Erythroblast (primary cell): ENCODE measurements around the gene SMARCAL1.

Experiments
- DNase-seq, 2 experiments: peaks; one replicate each; lab custom pipeline; 2025; lab: John Stamatoyannopoulos, UW
- GATA1 ChIP-seq: IDR thresholded peaks from 2 replicates; pipeline ENCODE4 v1.6.1; 2011; ENCODE audit warnings: low read depth, mild to moderate bottlenecking, control low read depth, low read length, moderate library complexity
- POLR2A ChIP-seq: IDR thresholded peaks from 2 replicates; pipeline ENCODE4 v1.6.1; 2011; ENCODE audit warnings: mild to moderate bottlenecking, low read length

SMARCAL1 gene

GRCh38 chr2:216519154-216519762, 107.0 kb downstream of the SMARCAL1 start:
- no peak for TF ChIP-seq POLR2A
- TF ChIP-seq GATA1 = no peak
- DNase-seq = peak; percentile 65 to 76

GRCh38 chr2:216520112-216520511, 107.8 kb downstream of the SMARCAL1 start:
- TF ChIP-seq GATA1 (no peak), POLR2A (no peak)
- DNase-seq = no peak

DNA sequence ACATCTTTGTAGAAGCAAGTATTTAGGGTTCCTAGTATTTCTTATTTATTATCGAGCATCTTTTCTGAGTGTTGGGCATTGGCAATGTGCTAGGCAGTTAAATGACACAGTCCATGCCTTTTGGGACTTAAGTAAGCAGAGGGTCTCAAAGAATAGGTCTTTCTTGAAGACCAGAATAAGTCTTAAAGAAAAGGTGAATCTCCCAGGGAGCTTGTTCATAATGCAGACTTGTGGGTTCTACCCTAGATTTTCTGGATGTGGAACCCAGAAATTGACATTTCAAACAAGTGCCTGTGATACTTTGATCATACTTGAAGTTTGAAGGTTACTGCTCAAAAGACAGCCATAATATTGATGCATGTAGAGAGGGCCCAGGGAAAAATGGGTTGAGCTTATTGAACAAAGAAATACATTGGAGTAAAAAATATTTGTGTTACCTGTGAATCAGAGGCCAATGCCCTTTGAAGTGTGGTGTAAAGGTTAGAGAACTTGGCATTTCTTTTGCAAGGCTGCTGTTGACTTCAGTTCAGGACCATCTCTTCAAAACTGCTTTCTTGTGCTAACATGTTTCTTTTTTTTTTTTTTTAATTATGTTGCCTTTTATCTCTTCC, 110.7 kb downstream of the SMARCAL1 start:
- TF ChIP-seq GATA1 (no peak), POLR2A (no peak)
- no peak for DNase-seq

- DNase-seq = no peak
- TF ChIP-seq POLR2A (no peak), GATA1 (no peak)
These were observed 113.7 kb downstream of the SMARCAL1 start for GRCh38 chr2:216525972-216526371.

GRCh38 chr2:216526939-216527338, 114.7 kb downstream of the SMARCAL1 start:
- no peak for DNase-seq
- TF ChIP-seq POLR2A (no peak), GATA1 (no peak)

DNA sequence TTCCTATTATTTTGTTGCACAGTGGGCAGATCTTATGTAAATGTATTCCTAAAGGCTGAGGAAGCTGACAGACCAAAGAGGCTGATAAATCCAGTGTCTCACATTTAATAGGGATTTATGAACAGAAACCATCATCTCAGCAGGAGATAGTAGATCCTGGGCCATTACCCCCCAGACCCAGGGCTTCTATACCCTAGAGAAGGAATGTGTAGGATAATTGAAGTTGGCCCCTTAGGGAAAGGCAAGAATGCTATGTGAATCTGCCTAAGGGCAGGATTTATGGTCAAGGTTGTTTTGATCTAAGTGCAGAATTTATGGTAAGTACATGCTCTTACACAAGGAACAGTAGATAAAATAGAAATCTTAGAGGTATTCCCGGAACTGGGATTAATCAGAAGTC, 115.3 kb downstream of the SMARCAL1 start:
- DNase-seq = no peak
- no peak for TF ChIP-seq GATA1
- TF ChIP-seq POLR2A = no peak

GRCh38 chr2:216532562-216532961, 120.3 kb downstream of the SMARCAL1 start:
- TF ChIP-seq POLR2A = no peak
- TF ChIP-seq GATA1 = no peak
- DNase-seq = no peak
